Gastrocnemius medialis (tissue), 4 donors: Measurements from ENCODE around the gene ZKSCAN8. TPM values are rescaled to one million over a fixed set of nuclear protein-coding genes. Genes with fewer than 3 reads are reported as not detected.

Experiments used
- ATAC-seq, 2 donors: fragments of 150-250 bp; one replicate each; pipeline ENCODE4 v1.9.1; 2016
- DNase-seq, 2 donors: peaks; one replicate each; pipeline ENCODE4 v3.0.0-alpha.2; 2019
- H3K27ac ChIP-seq, 4 donors: fragments of 200-600 bp; sonication (generic); 1 replicate in 1 of 4; 2 replicates in 3 of 4; pipeline ENCODE4 v1.5.1; 2016 to 2018; ENCODE audit warnings: mild to moderate bottlenecking in 2 of 4, moderate library complexity in 1 of 4
- H3K27me3 ChIP-seq, 3 donors: fragments of 200-600 bp; sonication (generic) in 2 of 3; 1 replicate in 1 of 3; 2 replicates in 2 of 3; pipeline versions ENCODE4 v1.5.1 to v1.6.0; 2016 to 2019; ENCODE audit warnings: mild to moderate bottlenecking in 1 of 3, moderate library complexity in 1 of 3
- H3K36me3 ChIP-seq, 2 donors: fragments of 200-600 bp; sonication (generic) in 1 of 2; one replicate each; pipeline ENCODE4 v1.5.1; 2017 to 2018
- H3K4me1 ChIP-seq, 2 donors: fragments of 200-600 bp; sonication (generic) in 1 of 2; one replicate each; pipeline ENCODE4 v1.5.1; 2016 to 2017; ENCODE audit warnings: mild to moderate bottlenecking in 2 of 2
- H3K4me3 ChIP-seq, 4 donors: fragments of 200-600 bp; sonication (generic) in 3 of 4; 1 replicate in 1 of 4; 2 replicates in 3 of 4; pipeline ENCODE4 v1.5.1; 2016 to 2019; ENCODE audit warnings: mild to moderate bottlenecking in 2 of 4
- H3K9me3 ChIP-seq, 3 donors: fragments of 200-600 bp; sonication (generic) in 2 of 3; 1 replicate in 1 of 3; 2 replicates in 2 of 3; pipeline ENCODE4 v1.5.1; 2016 to 2019
- CTCF ChIP-seq, 5 experiments: fragments of 450-650 bp in 3 of 5; fragments of 200-600 bp in 2 of 5; sonication (generic) in 2 of 5; IDR thresholded peaks in 4 of 5; conservative IDR thresholded peaks in 1 of 5; 1 replicate in 4 of 5; 2 replicates in 1 of 5; pipeline ENCODE4 v1.5.1; 2016 to 2019; ENCODE audit warnings: antibody characterized with exemption in 5 of 5, mild to moderate bottlenecking in 3 of 5, moderate library complexity in 3 of 5
- POLR2A ChIP-seq, 2 donors: fragments of 450-650 bp; IDR thresholded peaks; one replicate each; pipeline ENCODE4 v1.6.1; 2017; ENCODE audit warnings: antibody characterized with exemption in 2 of 2, mild to moderate bottlenecking in 2 of 2, moderate library complexity in 2 of 2
- in situ Hi-C, 4 donors: fragments of 200-750 bp; cut with MboI; loops; one replicate each; pipeline versions ENCODE4 v1.15.0 to v1.8.0; 2017; ENCODE audit warnings: low sequenced_read_pairs in 4 of 4
- intact Hi-C: fragments of 100-400 bp; cut with DNase I; formaldehyde crosslinking; loops from one replicate; pipeline ENCODE4 v1.15.1; 2023; ENCODE audit warnings: low total_unique reads
- total RNA-seq, 4 donors: library from RNA; depleted of rRNA; stranded (reverse); fragments of >200 nt; gene quantifications; one replicate each; pipeline versions ENCODE4 v1.1.0 to v1.2.3, GENCODE V29; 2016

Gene ZKSCAN8
- total RNA-seq, 4 donors from 2014 or later, result 6.6 to 10.4 (median 8.9) TPM

DNA sequence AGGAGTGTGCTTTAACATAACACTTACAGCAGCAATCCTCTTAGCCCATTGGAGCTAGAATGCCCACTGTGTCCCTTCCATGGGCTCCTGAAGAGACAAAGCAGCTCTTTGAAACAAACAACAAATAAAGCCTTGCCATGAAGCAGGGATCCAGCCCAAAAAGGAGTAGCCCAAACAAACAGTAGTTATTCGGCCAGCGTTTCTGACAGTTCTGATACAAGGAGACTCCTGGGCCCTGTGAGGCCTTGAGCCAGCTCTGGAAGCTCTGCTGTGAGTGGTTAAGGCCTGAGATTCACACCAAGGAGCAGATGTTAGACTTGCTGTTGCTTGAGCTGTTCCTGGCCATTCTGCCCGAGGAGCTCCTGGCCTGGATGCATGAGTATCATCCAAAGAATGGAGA, 34.2 kb upstream of the ZKSCAN8 start:
- DNase-seq (no peak), ATAC-seq (no peak)

GRCh38 chr6:28111964-28112363, 29.7 kb upstream of the ZKSCAN8 start:
- Histone ChIP-seq H3K27me3 (no peaks in the 10 kb centered on the region), H3K9me3 (no peaks in the 10 kb centered on the region), H3K36me3 (peaks cover 0 to 18% of the 10 kb centered on the region in 2 donors), H3K4me1 (no peaks in the 10 kb centered on the region), H3K27ac (no peak overlapping the region), H3K4me3 (no peak overlapping the region)
- intact Hi-C loops, result no loop called here
- no peak for TF ChIP-seq POLR2A (IDR thresholded peaks at IDR 0.05)
- TF ChIP-seq CTCF (IDR thresholded peaks at IDR 0.05 in 4 of 5, conservative IDR thresholded peaks at IDR 0.05 in 1 of 5), result no peak
- in situ Hi-C loops, result no loop called here
- ATAC-seq (no peak), DNase-seq (no peak)

More for the DNA sequence above, 34.2 kb upstream of the ZKSCAN8 start:
- Histone ChIP-seq H3K9me3 (no peaks in the 10 kb centered on the region), H3K27me3 (no peaks in the 10 kb centered on the region), H3K27ac (no peak overlapping the region), H3K4me3 (no peak overlapping the region), H3K4me1 (peaks cover 0 to 3% of the 10 kb centered on the region in 2 donors), H3K36me3 (no peaks in the 10 kb centered on the region)
- TF ChIP-seq CTCF (IDR thresholded peaks at IDR 0.05 in 4 of 5, conservative IDR thresholded peaks at IDR 0.05 in 1 of 5), result no peak
- TF ChIP-seq POLR2A (IDR thresholded peaks at IDR 0.05), result no peak
- intact Hi-C loops, result no loop called here
- in situ Hi-C loops, result no loop called here

- no peaks in the 10 kb centered on the region for H3K27me3 ChIP-seq
- no peak for TF ChIP-seq CTCF (IDR thresholded peaks at IDR 0.05 in 4 of 5, conservative IDR thresholded peaks at IDR 0.05 in 1 of 5)
- TF ChIP-seq POLR2A (IDR thresholded peaks at IDR 0.05), result no peak
- H3K4me3 ChIP-seq, result no peak overlapping the region
- no peak overlapping the region for H3K27ac ChIP-seq
- intact Hi-C loops, result no loop called here
- in situ Hi-C loops, result no loop called here
- DNase-seq, result no peak
- H3K9me3 ChIP-seq, result no peaks in the 10 kb centered on the region
- no peaks in the 10 kb centered on the region for H3K4me1 ChIP-seq
- peaks cover 0 to 45% of the 10 kb centered on the region in 2 donors for H3K36me3 ChIP-seq
- ATAC-seq, result no peak
Measured at GRCh38 chr6:28115799-28116198, 25.9 kb upstream of the ZKSCAN8 start.

- Histone ChIP-seq H3K36me3 (peaks cover 0 to 61% of the 10 kb centered on the region in 2 donors), H3K9me3 (no peaks in the 10 kb centered on the region), H3K4me1 (no peaks in the 10 kb centered on the region), H3K27me3 (no peaks in the 10 kb centered on the region), H3K27ac (no peak overlapping the region), H3K4me3 (no peak overlapping the region)
- no peak for ATAC-seq
- in situ Hi-C loops (no loop called here), intact Hi-C loops (no loop called here)
- no peak for TF ChIP-seq POLR2A (IDR thresholded peaks at IDR 0.05)
- TF ChIP-seq CTCF (IDR thresholded peaks at IDR 0.05 in 4 of 5, conservative IDR thresholded peaks at IDR 0.05 in 1 of 5), result no peak
- no peak for DNase-seq
Measured at GRCh38 chr6:28117386-28118050, 24.2 kb upstream of the ZKSCAN8 start.

DNA sequence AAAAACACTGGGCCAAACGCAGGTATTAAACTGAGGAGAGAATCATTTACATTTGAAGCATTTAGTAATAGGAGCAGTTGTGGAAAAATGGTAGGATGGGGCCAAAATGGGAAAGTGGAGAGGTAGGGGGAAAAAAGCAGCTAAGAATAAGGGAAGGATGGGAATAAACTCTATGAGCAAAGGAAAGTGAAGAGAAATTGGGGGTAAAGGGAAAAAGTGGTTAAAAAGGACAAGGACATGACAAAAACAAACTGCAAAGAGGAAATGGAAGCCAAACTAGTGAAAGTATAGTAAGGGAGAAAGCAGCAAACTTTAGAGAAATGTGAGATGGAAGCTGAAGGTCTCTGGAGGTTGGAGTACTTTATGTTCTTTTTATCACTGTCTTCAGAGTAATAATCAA, 23.5 kb upstream of the ZKSCAN8 start:
- TF ChIP-seq CTCF (IDR thresholded peaks at IDR 0.05 in 4 of 5, conservative IDR thresholded peaks at IDR 0.05 in 1 of 5), result no peak
- no peak for TF ChIP-seq POLR2A (IDR thresholded peaks at IDR 0.05)
- H3K27ac ChIP-seq, result no peak overlapping the region
- no peak for ATAC-seq
- in situ Hi-C loops, result no loop called here
- H3K4me3 ChIP-seq, result no peak overlapping the region
- DNase-seq, result no peak
- H3K4me1 ChIP-seq, result no peaks in the 10 kb centered on the region
- intact Hi-C loops, result no loop called here
- H3K27me3 ChIP-seq, result no peaks in the 10 kb centered on the region
- H3K9me3 ChIP-seq, result no peaks in the 10 kb centered on the region
- peaks cover 0 to 61% of the 10 kb centered on the region in 2 donors for H3K36me3 ChIP-seq
